SK-N-SH (cell line): ENCODE results near the gene CLPTM1L. TPM values are rescaled to one million over a fixed set of nuclear protein-coding genes. Genes with fewer than 3 reads are reported as not detected.

Experiments used
- CTCF ChIA-PET: fragments of 300-600, 350-600 bp; formaldehyde crosslinking; extraction: SDS; loops from one replicate; lab custom pipeline; 2021; lab: Yijun Ruan, JAX
- POLR2A ChIA-PET: fragments of 350-600 bp; sonication (Branson Sonifier 250); formaldehyde crosslinking; extraction: SDS; loops from one replicate; lab custom pipeline; 2020; ENCODE audit warnings: antibody characterized with exemption, inconsistent platforms; lab: Yijun Ruan, JAX
- DNase-seq: peaks from one replicate; pipeline ENCODE4 v3.0.0; 2012
- H2AFZ ChIP-seq: fragments of 200-600 bp; sonication (generic); 2 replicates; pipeline ENCODE4 v1.8.1; 2016; ENCODE audit warnings: antibody characterized with exemption, mild to moderate bottlenecking, low read depth
- H3F3A ChIP-seq: fragments of 200-600 bp; sonication (generic); replicated peaks from 2 replicates; pipeline ENCODE3; 2016; ENCODE audit warnings: antibody characterized with exemption, mild to moderate bottlenecking; ENCODE audit not compliant: insufficient read depth
- H3K27ac ChIP-seq, 2 experiments: fragments of 200-500 bp in 1 of 2; fragments of 200-600 bp in 1 of 2; sonication (Bioruptor generic) in 1 of 2; sonication (generic), shearing (Covaris generic) in 1 of 2; 2 replicates each; pipeline versions ENCODE4 v1.5.1 to v1.6.1; 2014 to 2016; ENCODE audit warnings: low read depth in 2 of 2, inconsistent platforms in 1 of 2, low read length in 1 of 2, mild to moderate bottlenecking in 1 of 2, mixed read lengths in 1 of 2
- H3K27me3 ChIP-seq: fragments of 200-600 bp; sonication (generic), shearing (Covaris generic); 2 replicates; pipeline ENCODE4 v1.6.1; 2016; ENCODE audit warnings: mixed run types; ENCODE audit not compliant: insufficient read depth
- H3K36me3 ChIP-seq, 2 experiments: fragments of 200-500 bp in 1 of 2; fragments of 200-600 bp in 1 of 2; sonication (Bioruptor generic) in 1 of 2; sonication (generic) in 1 of 2; replicated peaks in 1 of 2; 2 replicates each; pipeline versions ENCODE3 to v1.5.1; 2014 to 2016; ENCODE audit warnings: low read length in 1 of 2, mild to moderate bottlenecking in 1 of 2; ENCODE audit not compliant: insufficient read depth in 2 of 2, control insufficient read depth in 1 of 2
- H3K4me1 ChIP-seq, 2 experiments: fragments of 200-500 bp in 1 of 2; fragments of 200-600 bp in 1 of 2; sonication (Bioruptor generic) in 1 of 2; sonication (generic), shearing (Covaris generic) in 1 of 2; 2 replicates each; pipeline versions ENCODE4 v1.5.1 to v1.6.1; 2014 to 2016; ENCODE audit warnings: low read depth in 1 of 2, low read length in 1 of 2, mixed run types in 1 of 2; ENCODE audit not compliant: insufficient read depth in 2 of 2, control insufficient read depth in 1 of 2
- H3K4me2 ChIP-seq: fragments of 200-600 bp; sonication (generic), shearing (Covaris generic); 2 replicates; pipeline ENCODE4 v1.6.1; 2017; ENCODE audit warnings: mixed run types
- H3K4me3 ChIP-seq, 2 experiments: fragments of 200-500 bp in 1 of 2; fragments of 200-600 bp in 1 of 2; sonication (Bioruptor generic) in 1 of 2; sonication (generic), shearing (Covaris generic) in 1 of 2; 2 replicates each; pipeline versions ENCODE4 v1.5.1 to v1.8.1; 2014 to 2016; ENCODE audit warnings: low read depth in 2 of 2, inconsistent platforms in 1 of 2, low read length in 1 of 2, mild to moderate bottlenecking in 1 of 2, mixed read lengths in 1 of 2, moderate library complexity in 1 of 2
- H3K79me2 ChIP-seq: fragments of 200-600 bp; sonication (generic); 2 replicates; pipeline ENCODE4 v1.8.1; 2017; ENCODE audit warnings: mild to moderate bottlenecking; ENCODE audit not compliant: insufficient read depth
- H3K9ac ChIP-seq: fragments of 200-600 bp; sonication (generic); 2 replicates; pipeline ENCODE4 v1.6.1; 2017; ENCODE audit warnings: mixed run types
- H3K9me2 ChIP-seq: fragments of 200-600 bp; sonication (generic); 2 replicates; pipeline ENCODE4 v1.6.1; 2017; ENCODE audit warnings: mixed run types
- H3K9me3 ChIP-seq: fragments of 200-600 bp; sonication (generic); 2 replicates; pipeline ENCODE4 v1.6.1; 2017; ENCODE audit warnings: mixed run types, mild to moderate bottlenecking, moderate library complexity
- H4K20me1 ChIP-seq: fragments of 200-600 bp; sonication (generic); 2 replicates; pipeline ENCODE4 v1.6.1; 2017; ENCODE audit warnings: mild to moderate bottlenecking, mixed run types; ENCODE audit not compliant: insufficient read depth
- FOSL2 ChIP-seq: IDR thresholded peaks from 2 replicates; pipeline ENCODE4 v1.4.0; 2012; ENCODE audit warnings: low read depth, mild to moderate bottlenecking, moderate library complexity, borderline replicate concordance
- GABPA ChIP-seq: IDR thresholded peaks from 2 replicates; pipeline ENCODE4 v1.4.0; 2012; ENCODE audit warnings: low read depth, mild to moderate bottlenecking
- MAX ChIP-seq: IDR thresholded peaks from 2 replicates; pipeline ENCODE4 v1.4.0; 2012; ENCODE audit warnings: low read depth
- MXI1 ChIP-seq: IDR thresholded peaks from 2 replicates; pipeline ENCODE4 v1.6.1; 2012; ENCODE audit warnings: mild to moderate bottlenecking, low read depth, low read length, improper control_type of control experiment
- PBX3 ChIP-seq: IDR thresholded peaks from 2 replicates; pipeline ENCODE4; 2012
- POLR2AphosphoS5 ChIP-seq: IDR thresholded peaks from 2 replicates; pipeline ENCODE4 v1.6.1; 2012; ENCODE audit warnings: low read depth, low read length
- RAD21 ChIP-seq: IDR thresholded peaks from 2 replicates; pipeline ENCODE4 v1.6.1; 2012; ENCODE audit warnings: mild to moderate bottlenecking, low read length
- RFX5 ChIP-seq: IDR thresholded peaks from 2 replicates; pipeline ENCODE4 v1.6.1; 2012; ENCODE audit warnings: mild to moderate bottlenecking, improper control_type of control experiment, low read length
- RXRA ChIP-seq: IDR thresholded peaks from 2 replicates; pipeline ENCODE4 v1.4.0; 2012; ENCODE audit warnings: low read depth, mild to moderate bottlenecking, borderline replicate concordance
- SIN3A ChIP-seq: IDR thresholded peaks from 2 replicates; pipeline ENCODE4 v1.6.1; 2012; ENCODE audit warnings: low read depth, mild to moderate bottlenecking, low read length, moderate library complexity, borderline replicate concordance
- SMC3 ChIP-seq: IDR thresholded peaks from 2 replicates; pipeline ENCODE4 v1.6.1; 2012; ENCODE audit warnings: low read depth, low read length, improper control_type of control experiment
- TAF1 ChIP-seq: IDR thresholded peaks from 2 replicates; pipeline ENCODE4 v1.6.1; 2012; ENCODE audit warnings: low read depth, mild to moderate bottlenecking, low read length, moderate library complexity, borderline replicate concordance
- TCF12 ChIP-seq: IDR thresholded peaks from 2 replicates; pipeline ENCODE4 v1.4.0; 2012
- TEAD4 ChIP-seq: IDR thresholded peaks from 2 replicates; pipeline ENCODE4 v1.4.0; 2012; ENCODE audit warnings: mild to moderate bottlenecking, borderline replicate concordance; ENCODE audit not compliant: insufficient read depth
- USF1 ChIP-seq: IDR thresholded peaks from 2 replicates; pipeline ENCODE4 v1.4.0; 2012; ENCODE audit warnings: low read depth, borderline replicate concordance
- WGBS: methylation state at CpG from one replicate; pipeline ENCODE4 v1.1.6; 2017; ENCODE audit warnings: low lambda C conversion rate; 5-methylcytosine and 5-hydroxymethylcytosine counted together
- polyA plus RNA-seq, 3 experiments: library from polyadenylated mRNA; depleted of rRNA; stranded (reverse); fragments of >200 nt; gene quantifications; 2 replicates each; pipeline ENCODE4 v1.2.3, GENCODE V29; 2012
- TF ChIP-seq, protein P1 (sequence below): IDR thresholded peaks from 2 replicates; pipeline ENCODE4 v1.4.0; 2012; ENCODE audit warnings: low read depth, borderline replicate concordance

The CLPTM1L gene
- polyA plus RNA-seq, 1 of the 3 experiments (the other 2 are of a cell fraction) = 202 TPM

DNA sequence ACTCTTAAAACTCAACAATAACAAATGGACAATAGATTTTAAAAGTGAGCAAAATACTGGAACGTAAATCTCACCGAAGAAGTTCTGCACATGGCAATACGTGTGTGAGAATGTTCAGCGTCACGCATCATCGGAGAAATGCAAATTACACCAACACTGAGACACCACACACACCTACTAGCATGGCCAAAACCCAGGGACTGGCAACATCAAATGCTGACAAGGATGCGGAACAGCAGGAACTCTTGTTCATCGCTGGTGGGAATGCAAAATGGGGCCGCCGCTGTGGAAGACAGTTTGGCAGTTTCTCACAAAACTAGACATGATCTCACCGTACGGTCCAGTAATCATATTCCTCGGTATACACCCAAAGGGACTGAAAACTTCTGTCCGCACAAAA lies 21.6 kb upstream of the CLPTM1L start:
- no peaks in the 10 kb centered on the region for H3F3A ChIP-seq
- no peak overlapping the region for H3K4me2 ChIP-seq
- no peak overlapping the region for H2AFZ ChIP-seq
- H3K36me3 ChIP-seq = no peaks in the 10 kb centered on the region
- TF ChIP-seq USF1 = no peak
- TF ChIP-seq, protein P1, sequence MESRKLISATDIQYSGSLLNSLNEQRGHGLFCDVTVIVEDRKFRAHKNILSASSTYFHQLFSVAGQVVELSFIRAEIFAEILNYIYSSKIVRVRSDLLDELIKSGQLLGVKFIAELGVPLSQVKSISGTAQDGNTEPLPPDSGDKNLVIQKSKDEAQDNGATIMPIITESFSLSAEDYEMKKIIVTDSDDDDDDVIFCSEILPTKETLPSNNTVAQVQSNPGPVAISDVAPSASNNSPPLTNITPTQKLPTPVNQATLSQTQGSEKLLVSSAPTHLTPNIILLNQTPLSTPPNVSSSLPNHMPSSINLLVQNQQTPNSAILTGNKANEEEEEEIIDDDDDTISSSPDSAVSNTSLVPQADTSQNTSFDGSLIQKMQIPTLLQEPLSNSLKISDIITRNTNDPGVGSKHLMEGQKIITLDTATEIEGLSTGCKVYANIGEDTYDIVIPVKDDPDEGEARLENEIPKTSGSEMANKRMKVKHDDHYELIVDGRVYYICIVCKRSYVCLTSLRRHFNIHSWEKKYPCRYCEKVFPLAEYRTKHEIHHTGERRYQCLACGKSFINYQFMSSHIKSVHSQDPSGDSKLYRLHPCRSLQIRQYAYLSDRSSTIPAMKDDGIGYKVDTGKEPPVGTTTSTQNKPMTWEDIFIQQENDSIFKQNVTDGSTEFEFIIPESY = no peak
- TF ChIP-seq TAF1 = no peak
- no peak for TF ChIP-seq PBX3
- TF ChIP-seq SIN3A = no peak
- TF ChIP-seq FOSL2 = no peak
- no peak for TF ChIP-seq MAX
- no peak for TF ChIP-seq SMC3
- no peak for TF ChIP-seq GABPA
- TF ChIP-seq TEAD4 = no peak
- TF ChIP-seq RFX5 = no peak
- no peak for TF ChIP-seq TCF12
- TF ChIP-seq RXRA = no peak
- no peak for TF ChIP-seq RAD21
- TF ChIP-seq POLR2AphosphoS5 = no peak
- TF ChIP-seq, all 33 proteins: peak for 0
- no peak overlapping the region for H3K4me3 ChIP-seq
- no peaks in the 10 kb centered on the region for H3K79me2 ChIP-seq
- H3K9me3 ChIP-seq = no peaks in the 10 kb centered on the region
- no peaks in the 10 kb centered on the region for H3K4me1 ChIP-seq
- no peak overlapping the region for H3K27ac ChIP-seq
- CTCF ChIA-PET = no interaction called here
- no peak overlapping the region for H3K9ac ChIP-seq
- H3K27me3 ChIP-seq = peaks cover 80% of the 10 kb centered on the region
- WGBS = 48% methylated on average over 12 of the region's 14 CpGs
- no peaks in the 10 kb centered on the region for H4K20me1 ChIP-seq
- POLR2A ChIA-PET = no interaction called here
- DNase-seq = no peak
- H3K9me2 ChIP-seq = no peaks in the 10 kb centered on the region

- WGBS = 19% methylated on average over 9 of the region's 9 CpGs
- TF ChIP-seq SMC3 = no peak
- TF ChIP-seq MXI1 = no peak
- ChIA-PET POLR2A (no interaction called here), CTCF (interaction anchor here (1.5 kb wide), 1 partner anchor 15 kb away, joined by 3 read pairs; no protein-coding TSS in a partner anchor)
- no peak for DNase-seq
- H4K20me1 ChIP-seq = no peaks in the 10 kb centered on the region
- H2AFZ ChIP-seq = no peak overlapping the region
- H3K27me3 ChIP-seq = peaks cover 87% of the 10 kb centered on the region
- no peaks in the 10 kb centered on the region for H3K36me3 ChIP-seq
- no peak overlapping the region for H3K9ac ChIP-seq
- no peaks in the 10 kb centered on the region for H3K4me1 ChIP-seq
- H3F3A ChIP-seq = no peaks in the 10 kb centered on the region
- no peaks in the 10 kb centered on the region for H3K79me2 ChIP-seq
- no peak overlapping the region for H3K4me3 ChIP-seq
- no peaks in the 10 kb centered on the region for H3K9me3 ChIP-seq
- no peaks in the 10 kb centered on the region for H3K9me2 ChIP-seq
- H3K27ac ChIP-seq = no peak overlapping the region
- no peak overlapping the region for H3K4me2 ChIP-seq
These were observed 19.3 kb upstream of the CLPTM1L start for GRCh38 chr5:1364211-1364610.
